Cardiac septum (tissue), 1 donor: ENCODE measurements around the gene MPRIP. TPM values are rescaled to one million over a fixed set of nuclear protein-coding genes. Genes with fewer than 3 reads are reported as not detected.
"Not testable (repeated sequence)": the region's sequence is repeated elsewhere in the genome, so short reads cannot be mapped to it uniquely, and the experiment has no call there.

Source experiments
- DNase-seq: peaks from one replicate; pipeline ENCODE4 v3.0.0-alpha.2; 2020; ENCODE audit warnings: low spot score
- intact Hi-C: fragments of 100-400 bp; cut with DNase I; formaldehyde crosslinking; loops from one replicate; pipeline ENCODE4 v1.14.0; 2022
- total RNA-seq: library from RNA; stranded (reverse); fragmentation: NEBNext Ultra II Directional; extraction: Animal tissue kit (Norgen Biotek cat#: 25700); gene quantifications from one replicate; pipeline ENCODE4 v1.2.1, GENCODE V29; 2021
- donor health status: DM: no; HTN: no; CAD: no.

MPRIP gene
- total RNA-seq, 1 donor from 2014 or later, result 554 TPM

DNA sequence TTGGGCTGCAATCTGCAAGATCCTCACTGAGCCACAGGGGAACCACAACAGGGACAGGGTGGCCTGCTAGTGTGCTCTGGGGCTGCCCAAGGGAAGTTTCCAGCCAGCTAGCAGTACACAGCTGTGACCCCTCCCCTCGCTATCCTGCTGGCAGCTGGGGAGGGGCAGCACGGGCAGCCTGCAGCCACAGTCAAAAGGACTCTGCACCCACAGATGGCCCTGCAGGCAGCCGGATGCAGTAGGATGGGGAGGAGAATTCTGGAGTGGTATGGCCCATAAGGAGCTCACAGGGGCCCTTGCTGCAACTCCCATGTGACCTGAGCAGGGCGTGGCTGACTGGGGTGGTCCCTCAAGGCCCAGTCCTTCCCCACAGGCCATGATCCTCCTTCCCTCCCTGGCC, 89.6 kb downstream of the MPRIP start:
- intact Hi-C loops, result no loop called here
- DNase-seq, result no peak

DNA sequence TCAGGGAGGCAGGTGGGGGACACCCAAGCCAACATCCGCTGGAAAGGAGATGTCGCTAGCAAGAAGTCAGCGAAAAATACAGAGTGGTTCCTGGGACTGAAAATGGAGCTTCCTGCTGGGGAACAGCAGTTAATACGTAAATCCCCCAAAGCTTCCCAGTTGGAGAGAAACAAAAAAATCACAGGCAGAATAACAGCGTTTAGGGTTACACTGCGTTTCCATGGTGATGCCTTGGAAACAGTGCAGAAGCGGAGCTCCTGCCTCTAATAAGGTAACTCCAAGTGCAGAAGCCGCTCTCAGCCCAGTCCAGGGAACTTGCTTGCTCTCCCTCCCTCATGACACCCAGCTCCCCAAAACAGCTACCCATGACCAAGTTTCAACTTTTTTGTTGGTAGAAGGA, 90.5 kb downstream of the MPRIP start:
- intact Hi-C loops, result no loop called here
- no peak for DNase-seq

DNA sequence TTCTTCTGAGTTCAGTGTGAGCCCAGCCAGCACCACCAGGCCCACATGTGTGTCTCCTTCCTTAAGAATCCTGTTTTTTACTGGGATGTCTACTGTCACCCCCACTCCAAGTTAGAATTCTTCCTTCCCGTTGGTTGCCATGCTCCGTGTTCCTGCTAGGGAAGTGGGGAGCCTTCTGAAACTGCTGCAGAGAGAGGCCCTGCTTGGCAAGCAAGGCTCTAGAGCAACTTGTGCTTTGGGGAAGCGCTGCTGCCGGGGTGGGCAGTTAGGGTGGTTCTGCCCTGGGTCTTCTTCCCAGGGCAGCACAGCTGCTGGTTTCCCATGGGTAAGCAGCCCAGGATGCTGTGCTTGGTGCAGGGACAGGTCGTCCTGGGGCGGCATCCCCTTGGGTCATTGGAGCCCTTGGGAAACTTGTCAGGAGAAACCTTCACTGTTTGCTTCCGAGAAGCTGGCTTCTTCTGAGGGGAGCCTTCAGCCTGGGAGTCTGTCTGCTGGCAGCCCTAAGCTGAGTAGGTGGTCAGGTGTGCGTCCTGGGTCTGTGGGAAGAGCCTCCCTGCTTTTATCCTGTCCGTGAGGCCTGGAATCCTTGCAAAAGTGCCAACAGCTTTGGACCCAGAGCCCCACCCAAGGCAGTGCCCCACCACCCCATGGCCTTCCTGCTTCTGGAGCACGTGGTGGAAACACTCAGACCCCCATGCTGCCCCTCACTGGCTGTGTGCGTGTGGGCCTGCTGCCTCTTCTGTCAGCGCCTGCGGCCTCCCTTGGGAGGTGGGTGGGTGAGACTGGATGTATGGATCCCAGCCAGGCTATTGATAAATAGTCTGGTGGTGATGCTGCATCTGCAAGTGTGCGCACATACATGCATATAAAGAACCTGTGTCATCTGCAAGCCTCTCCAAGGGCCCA, 92.0 kb downstream of the MPRIP start:
- intact Hi-C loops, result no loop called here
- no peak for DNase-seq

DNA sequence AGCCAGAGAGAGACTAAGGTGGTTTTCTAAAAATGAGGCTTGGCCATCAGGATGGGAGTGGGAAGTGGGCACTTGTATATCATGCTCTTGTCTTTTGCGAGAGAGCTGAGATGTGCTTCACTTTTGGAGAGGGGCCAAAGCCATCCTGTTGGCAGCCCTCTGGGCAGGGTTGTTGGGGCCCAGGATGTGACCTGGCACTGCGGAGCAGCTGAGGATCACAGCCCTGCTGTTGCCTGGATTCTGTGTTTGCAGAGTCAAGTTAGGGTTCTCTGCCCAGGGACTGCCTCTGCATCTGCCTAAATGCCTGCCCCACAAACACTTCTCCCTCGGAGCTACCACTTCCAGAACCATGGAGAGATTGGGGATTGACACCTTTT, 92.7 kb downstream of the MPRIP start:
- DNase-seq, result no peak
- intact Hi-C loops, result no loop called here

DNA sequence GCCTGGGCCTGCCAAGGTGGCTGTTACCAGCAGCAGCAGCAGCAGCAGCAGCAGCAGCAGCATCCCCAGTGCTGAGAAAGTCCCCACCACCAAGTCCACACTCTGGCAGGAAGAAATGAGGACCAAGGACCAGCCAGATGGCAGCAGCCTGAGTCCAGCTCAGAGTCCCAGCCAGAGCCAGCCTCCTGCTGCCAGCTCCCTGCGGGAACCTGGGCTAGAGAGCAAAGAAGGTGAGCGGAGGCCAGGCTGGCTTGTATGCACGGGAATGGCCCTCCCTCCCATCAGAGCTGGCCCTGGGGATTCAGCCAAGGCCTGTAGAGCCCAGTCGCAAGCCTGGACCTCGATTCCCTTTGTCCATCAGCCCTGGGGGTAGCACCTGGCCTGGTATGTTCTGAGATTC, 94.0 kb downstream of the MPRIP start:
- intact Hi-C loops, DNase-seq: not testable (repeated sequence)

DNA sequence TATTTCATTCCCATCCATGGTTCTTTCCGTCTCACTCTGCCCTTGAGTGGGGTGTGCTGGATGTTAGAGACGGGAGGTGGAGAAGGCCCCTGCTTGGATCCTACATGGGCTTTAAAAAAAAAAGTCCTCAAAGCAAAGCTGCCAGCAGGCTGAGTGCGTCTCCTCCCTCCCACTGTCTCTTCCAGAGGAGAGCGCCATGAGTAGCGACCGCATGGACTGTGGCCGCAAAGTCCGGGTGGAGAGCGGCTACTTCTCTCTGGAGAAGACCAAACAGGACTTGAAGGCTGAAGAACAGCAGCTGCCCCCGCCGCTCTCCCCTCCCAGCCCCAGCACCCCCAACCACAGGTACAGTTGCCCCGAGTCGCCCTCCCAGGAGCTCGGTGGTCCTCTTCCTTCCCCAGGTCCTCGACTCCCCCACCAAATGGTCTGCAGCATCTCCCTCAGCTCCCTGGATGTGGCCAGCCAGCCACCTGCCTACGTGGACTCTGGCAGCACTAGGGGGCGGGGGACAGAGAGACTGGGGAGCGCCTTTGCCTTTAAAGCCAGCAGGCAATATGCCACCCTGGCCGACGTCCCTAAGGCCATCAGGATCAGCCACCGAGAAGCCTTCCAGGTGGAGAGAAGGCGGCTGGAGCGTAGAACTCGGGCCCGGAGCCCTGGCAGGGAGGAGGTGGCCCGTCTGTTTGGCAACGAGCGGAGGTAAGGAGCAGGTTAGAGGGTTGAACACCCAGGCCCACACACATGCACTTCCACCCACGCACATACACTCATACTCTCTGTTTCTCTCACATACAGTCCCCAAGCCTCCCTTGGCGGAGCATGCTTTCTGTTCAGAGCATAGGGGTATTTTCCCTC, 95.7 kb downstream of the MPRIP start:
- intact Hi-C loops, result no loop called here
- DNase-seq, result no peak

DNA sequence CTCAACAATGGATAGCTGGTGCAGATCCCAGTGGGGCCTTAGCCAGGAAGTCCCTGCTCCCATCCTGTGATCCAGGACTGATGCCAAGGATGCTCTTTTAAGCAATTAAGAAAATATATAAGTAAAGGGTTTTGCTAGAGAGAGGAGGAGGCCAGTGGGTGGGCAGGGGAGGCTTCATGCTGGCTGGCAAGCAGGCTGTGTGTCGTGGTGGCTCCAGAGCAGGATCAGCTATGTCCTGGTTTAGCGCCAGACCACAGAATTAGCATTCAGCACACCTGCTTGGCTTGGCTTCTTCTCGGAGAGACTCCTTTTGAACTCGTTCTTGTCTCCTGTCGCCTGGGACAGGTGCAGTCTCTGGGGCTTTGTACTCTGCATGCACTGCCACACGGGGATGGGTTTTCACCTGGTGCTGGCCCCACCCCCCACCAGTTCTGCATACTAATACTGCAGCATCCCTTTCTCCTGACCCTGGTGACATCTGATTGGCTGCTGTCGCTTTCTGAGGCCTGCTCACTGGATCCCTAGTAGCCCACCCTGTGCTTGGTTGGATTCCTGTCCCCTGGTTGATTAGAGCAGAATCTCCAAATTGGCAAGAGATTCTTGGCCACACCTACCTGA, 97.8 kb downstream of the MPRIP start:
- intact Hi-C loops, result no loop called here
- DNase-seq, result no peak

DNA sequence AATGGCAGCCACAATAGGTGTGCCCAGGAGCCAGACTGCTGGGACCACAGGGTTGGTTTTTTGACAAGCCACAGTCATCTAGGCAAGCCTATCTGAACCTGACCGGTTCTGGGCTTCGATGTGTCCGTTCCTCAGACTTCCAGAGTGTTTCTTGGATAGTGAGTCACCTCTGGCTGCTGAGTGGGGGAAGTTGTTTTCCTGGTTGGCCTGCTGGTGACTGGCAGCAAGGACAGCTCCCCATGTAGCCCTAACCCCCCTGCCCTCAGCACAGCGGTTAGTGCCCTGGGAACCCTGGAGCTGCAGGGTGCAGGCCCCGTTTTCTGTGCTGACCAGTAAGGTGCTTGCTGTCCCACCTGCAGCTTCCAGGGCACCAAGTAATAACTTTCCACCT, 98.3 kb downstream of the MPRIP start:
- intact Hi-C loops, result no loop called here
- DNase-seq, result no peak

DNA sequence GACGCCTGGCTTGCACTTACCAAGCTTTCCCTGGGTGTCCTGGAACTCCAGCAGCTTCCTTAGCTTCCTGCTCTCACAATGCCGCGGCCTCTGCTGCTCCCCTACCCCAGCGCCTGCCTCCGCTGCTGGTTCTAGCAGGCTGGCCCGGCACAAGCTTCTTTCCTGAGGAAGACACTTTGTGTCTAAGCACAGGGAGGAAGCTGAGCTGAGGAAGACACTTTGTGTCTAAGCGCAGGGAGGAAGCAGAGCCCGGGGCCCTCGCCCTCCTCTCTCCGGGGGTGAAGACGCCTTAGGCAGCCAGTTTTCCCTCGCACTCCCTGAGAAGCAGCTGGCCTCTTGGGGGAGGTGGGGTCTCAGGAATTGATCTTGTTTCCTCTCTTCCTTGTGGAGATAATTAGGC, 99.0 kb downstream of the MPRIP start:
- DNase-seq, result no peak
- intact Hi-C loops, result no loop called here

DNA sequence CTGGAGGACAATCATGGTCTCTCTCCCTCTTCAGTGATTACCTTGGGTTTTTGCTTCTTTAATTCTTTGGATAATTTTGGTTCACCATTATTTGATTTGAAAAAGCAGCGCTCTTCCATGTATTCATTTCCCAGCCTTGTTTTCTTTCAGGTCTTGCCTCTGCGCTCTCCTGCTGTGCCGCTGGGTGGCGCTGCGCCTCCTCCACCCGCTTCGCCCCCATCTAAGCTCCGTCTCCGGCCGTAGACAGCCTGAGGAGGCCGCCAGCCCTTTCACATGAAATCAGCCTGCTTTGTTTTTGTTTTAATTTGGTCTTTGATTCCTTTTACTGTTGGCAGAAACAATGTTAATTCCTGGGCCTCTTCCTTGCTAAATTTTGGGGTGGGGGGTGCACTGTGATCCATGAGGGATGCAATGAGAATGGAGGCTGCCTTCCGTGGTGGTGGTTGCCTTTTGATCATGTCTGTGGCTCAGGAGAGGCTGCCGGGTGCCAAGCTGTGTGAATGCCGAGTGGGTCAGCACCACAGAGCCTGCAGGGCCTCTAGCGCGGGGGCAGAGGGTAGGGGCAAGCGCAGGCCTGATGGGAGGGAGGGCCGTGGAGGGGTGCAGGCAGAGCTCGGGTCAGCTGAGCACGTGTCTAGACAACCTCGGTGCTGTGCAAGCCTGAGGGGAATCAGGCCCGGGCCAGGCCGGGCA, 99.7 kb downstream of the MPRIP start:
- intact Hi-C loops, result no loop called here
- no peak for DNase-seq

DNA sequence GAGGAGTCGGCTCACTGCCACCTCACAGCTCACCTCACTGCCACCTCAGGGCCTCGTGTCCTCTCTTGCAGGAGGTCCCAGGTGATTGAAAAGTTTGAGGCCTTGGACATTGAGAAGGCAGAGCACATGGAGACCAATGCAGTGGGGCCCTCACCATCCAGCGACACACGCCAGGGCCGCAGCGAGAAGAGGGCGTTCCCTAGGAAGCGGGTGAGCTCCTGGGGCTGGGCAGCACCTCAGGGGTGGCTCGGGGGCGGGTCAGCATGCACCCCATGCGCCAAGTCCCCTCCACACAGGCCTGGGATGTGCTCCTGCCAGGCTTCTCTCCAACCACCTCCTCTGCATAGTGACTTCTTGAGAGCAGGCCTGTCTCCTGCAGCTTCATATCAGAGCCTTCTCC, 100.3 kb downstream of the MPRIP start:
- intact Hi-C loops, result no loop called here
- DNase-seq, result no peak

DNA sequence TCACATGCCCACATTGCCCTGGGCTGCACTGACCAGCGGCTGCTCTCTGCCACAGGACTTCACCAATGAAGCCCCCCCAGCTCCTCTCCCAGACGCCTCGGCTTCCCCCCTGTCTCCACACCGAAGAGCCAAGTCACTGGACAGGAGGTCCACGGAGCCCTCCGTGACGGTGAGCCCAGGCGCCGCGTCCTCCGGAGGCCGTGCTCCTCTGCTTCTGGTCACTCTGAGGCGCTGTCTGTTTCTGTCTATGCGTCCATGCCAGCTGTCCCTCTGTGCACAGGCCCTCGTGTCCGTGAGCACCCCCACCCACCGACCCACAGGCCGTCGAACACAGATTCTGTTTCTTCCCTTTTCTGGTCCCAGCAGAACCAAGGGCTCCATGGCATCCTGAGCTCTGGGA, 101.2 kb downstream of the MPRIP start:
- intact Hi-C loops, result no loop called here
- no peak for DNase-seq

DNA sequence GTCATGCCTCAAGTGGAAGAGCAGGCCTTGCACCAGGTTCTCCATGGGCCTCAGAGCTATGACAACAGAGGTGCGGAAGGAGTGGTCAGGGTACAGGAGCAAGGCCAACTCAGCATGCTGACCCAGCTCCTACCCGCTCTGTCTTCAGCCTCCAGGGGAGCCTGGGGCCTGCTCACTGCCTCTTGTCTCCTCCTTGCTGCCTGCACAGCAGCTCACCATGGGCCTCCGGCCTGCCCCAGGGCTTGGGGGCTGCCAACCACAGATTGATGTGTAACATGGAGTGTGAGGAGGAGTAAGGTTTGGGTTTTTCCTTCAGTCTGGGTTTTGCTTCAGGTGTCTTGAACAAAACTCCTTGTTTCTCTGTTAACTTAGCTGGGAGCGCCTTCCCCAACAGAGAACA, 101.8 kb downstream of the MPRIP start:
- no peak for DNase-seq
- intact Hi-C loops, result no loop called here

DNA sequence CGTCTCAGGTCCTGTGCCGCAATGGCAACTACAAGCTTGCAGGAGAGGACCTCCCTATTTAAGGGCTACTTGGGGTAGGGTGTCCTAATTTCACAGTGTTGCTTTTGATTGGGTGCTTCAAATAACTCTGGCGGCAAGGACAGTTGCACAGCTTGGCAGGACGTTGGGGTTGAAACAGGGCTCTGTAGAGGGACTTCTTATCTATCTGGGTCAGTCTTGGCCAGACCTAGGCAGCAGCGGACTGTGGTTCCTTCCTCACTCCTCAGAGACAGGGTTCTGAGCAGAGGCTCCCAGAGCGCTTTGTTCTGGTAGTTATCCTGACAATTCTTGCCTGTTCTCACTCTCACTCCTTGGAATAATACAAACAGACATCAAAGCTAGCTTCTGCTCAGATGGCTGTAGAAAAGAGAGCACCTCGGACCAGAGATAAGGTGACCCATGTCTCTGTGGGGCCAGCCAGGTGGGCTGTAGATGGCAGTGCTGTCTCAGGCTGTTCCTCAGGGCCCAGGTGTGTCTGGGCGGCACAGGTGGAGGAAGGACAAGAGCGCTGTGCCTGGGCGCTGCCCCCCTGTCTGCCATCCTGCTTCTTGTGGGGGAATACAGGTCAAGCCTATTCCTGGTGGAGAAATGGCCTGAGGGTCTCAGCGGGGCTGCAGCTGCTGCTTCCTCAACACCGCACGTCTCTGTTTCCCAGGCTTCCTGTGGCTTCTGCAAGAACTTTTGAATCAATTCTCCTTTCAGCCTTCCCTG, 102.8 kb downstream of the MPRIP start:
- DNase-seq, result no peak
- intact Hi-C loops, result no loop called here

DNA sequence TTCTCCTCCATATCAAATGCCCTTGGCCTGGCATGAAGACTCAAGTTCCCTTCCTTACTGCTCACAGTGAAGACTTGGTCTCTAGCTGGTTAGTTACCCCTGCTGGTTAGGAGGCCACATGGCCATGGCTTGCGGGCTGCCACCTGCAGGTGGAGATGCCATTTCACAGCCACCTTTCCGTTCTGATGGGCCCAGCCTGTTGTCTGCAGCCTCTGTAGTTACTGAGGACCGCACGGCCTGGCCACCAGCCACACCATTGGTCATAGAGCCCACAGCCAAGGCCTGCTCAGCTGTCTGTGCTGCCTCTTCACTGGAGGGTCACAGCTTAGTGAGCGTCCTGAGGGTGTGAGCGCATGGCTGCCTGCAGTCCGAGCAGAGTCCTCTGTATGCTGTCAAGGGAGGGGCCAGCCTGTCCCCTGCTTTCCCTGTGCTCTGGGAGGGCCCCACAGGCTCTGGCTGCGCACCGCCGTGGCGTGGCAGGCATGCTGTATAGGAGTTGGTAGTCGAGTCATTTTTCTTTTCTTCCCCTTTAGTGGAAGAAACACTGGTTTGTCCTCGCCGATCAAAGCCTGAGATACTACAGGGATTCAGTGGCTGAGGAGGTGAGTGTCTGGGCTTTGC, 104.6 kb downstream of the MPRIP start:
- intact Hi-C loops, result no loop called here
- no peak for DNase-seq

DNA sequence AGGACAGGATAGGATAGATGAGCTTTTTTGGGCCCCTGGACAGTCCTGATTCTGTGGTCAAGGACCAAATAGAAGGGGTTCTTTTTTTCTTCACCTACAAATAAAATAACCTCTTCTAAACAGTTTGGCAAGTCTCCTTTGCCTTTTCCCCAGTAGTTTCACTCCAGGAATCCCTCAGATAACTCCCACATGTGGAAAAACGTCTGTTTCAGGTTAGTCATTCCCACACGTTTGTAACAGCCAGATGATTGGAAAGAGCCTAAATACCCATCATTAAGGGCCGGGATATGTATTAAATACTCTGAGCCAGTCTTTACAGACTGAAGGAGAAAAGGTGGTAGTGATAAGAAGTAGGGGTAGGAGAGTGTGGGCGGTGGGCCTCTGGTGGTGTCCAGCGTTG, 105.6 kb downstream of the MPRIP start:
- no peak for DNase-seq
- intact Hi-C loops, result no loop called here

DNA sequence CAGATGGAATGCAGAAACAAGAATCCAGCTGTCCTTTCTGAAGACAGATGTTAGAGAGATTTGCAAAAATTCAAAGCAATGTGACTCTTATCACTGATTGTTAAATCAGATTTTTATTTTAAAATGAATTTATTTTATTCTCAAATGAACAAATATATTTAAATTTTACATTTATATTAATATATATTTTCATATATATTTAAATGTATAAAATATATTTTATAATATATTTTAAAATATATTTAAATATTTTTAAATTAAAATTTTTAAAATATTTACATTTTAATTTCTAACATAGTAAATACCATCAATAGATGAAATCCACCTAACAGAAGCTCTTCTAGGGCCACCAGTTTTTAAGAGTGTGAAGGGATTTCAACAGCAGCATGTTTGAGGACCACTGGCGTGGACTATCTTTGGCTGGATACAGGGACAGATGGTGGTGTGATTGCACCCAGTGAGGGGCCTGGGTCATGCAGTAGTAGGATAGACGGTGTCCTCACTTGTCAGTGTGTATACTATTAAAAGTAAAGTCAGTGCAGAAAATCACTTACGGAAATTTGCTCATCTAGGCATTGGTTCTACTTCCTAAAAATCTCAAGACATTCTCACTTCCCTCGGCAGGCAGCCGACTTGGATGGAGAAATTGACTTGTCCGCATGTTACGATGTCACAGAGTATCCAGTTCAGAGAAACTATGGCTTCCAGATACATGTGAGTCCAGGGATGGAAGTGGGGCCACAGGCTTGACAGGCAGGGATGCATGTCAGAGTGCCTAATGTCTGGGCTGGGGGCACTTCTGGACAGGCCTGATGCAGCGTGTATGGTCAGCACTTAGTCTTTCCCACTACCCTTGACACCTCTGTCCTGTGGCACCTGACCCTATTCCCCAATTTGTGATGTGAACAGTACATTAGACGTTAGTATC, 107.5 kb downstream of the MPRIP start:
- no peak for DNase-seq
- intact Hi-C loops, result loop anchor here (5.0 kb wide), 2 partner anchors 43 to 88 kb away; partner anchors contain the start of gene FLCN

DNA sequence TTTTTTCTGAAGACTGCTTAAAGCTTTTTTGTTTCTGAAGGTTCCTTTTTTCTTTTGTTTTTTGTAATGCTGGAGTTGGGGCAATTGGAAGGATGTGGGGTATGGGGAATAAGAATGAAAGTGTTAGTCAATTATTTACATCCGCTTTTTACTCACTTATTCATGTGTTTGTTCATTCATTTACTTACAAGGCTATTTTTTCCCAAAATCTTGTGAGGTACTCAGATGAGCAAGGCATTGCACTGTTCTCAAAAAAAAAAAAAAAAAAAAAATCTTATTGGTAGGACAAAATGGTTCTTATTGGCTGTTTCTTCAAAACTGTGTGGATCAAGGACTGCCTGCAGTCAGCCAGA, 108.2 kb downstream of the MPRIP start:
- no peak for DNase-seq
- intact Hi-C loops, result loop anchor here (5.0 kb wide), 2 partner anchors 42 to 87 kb away; partner anchors contain the start of gene FLCN
